GM18526 (cell line): ENCODE measurements around the gene TDRD5.

ENCODE experiments used
- POLR2A ChIP-seq: IDR thresholded peaks from 3 replicates; pipeline ENCODE4 v1.6.1; 2011; ENCODE audit not compliant: insufficient read length; ENCODE audit errors: extremely low read depth

TDRD5 gene

DNA sequence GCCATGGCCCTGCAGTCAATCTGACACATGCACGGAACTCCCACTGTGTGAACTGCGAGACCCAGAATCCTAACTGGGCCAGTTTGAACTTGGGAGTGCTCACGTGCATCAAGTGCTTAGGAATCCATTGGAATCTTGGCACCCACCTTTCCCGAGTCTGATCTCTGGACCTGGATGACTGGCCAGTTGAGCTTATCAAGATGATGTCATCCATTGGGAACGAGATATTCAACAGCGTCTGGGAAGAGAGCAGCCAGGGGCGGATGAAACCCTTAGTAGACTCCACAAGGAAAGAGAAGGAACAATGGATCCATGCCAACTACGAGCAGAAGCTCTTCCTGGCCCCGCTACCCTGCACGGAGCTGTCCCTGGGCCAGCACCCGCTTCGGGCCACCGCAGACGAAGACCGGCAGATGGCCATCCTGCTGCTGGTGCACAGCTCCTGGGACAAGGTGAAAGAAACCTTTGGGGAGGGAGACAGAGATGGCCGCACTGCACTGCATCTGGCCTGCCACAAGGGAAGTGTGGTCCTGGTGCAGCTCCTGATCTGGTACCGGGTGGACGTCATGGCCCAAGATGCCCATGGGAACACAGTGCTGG, 3.1 kb upstream of the TDRD5 start:
- no peak for TF ChIP-seq POLR2A

DNA sequence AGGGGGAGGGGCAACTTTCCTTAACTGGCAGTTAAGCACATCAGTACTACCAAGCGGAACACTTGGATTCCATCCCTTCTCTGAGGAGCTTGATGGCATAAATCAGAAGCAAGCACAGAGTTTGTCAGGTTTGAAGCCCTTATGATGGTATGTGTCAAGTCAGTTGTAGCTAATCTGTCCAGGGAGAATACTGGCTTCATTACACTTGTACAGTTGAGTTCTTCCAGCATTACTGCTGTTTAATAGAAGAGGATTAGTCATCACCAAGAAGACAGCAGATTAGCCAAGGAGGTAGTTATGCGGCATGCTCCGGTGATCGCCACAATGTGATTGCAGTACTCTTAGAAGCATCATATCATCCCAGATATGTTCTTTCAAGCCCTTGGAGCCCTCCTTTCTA, 2.1 kb upstream of the TDRD5 start:
- TF ChIP-seq POLR2A: no peak

DNA sequence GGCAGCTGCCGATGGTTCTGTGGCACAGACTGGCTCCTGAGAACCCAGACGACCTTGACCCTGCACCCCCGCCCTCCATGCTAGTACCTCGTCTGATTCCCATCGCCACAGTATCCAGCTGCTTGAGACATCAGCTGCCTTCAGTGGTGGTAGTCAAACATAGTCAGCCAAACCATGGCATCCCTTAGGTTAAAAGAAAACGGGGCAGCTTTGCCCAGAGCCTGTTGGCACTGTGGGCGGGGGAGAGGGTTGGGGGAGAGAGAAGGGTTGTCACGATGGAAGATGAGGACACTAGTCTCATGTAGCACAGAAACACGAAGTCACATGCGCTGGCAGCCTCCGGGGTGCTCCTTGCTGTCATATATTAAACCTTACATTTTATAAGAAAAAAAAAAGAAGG, 961 bp upstream of the TDRD5 start:
- no peak for TF ChIP-seq POLR2A

DNA sequence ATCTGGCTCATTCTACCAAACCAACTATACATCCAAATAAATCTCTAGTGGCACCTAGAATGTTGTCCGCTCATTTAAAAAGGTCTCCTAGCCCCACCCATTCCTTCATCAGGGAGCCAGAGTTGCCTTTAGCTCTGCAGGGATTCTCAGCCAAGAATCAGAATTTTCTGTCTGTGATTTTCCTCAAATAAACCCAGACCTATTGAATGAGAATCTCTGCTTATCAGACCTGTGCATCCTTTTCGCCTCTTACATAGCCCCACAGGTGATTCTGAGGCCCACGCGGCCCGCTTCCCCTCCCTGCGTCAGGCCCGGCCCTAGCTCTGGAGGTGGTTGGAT, 410 bp upstream of the TDRD5 start:
- TF ChIP-seq POLR2A: no peak

DNA sequence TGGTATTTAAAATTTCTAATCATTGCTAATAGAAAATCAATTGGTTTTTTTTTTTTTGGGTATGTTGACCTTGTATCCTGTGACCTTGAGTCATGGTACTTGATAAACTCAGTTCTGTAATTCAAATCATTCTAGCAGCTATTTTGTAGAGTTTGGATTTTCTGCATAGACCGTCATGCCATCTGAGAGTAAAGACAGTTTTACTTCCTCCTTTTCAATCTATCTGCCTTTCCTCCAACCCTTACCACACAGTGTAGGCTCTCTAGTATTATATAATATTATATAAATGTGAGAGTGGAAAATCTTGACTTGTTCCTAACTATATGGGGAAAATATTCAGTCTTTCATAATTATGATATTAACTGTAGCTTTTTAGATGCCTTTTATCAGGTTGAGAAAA, 7.0 kb downstream of the TDRD5 start:
- no peak for TF ChIP-seq POLR2A

DNA sequence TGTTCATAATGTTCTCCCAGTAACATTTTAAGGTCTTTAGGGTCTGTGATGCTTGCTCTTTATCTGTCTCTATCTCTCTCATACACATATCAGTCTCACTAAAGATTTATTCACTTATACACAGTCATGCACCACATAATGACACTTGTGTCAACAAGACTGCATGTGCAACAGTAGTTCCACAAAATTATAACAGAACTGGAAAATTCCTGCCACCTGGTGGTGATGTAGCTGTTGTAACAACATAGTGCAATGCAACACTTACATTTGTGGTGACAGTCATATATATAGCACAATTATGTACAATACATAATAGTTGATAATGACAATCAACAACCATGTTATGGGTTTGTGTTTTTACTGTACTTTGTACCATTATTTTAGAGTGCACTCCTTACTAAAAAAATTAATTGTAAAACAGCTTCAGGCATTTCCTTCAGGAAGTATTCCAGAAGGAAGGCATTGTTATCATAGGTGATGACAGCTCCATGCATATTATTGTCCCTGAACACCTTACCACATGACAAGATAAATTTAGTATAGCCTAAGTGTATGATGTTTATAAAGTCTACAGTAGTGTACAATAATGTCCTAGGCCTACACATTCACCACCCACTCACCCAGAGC, 8.1 kb downstream of the TDRD5 start:
- no peak for TF ChIP-seq POLR2A

DNA sequence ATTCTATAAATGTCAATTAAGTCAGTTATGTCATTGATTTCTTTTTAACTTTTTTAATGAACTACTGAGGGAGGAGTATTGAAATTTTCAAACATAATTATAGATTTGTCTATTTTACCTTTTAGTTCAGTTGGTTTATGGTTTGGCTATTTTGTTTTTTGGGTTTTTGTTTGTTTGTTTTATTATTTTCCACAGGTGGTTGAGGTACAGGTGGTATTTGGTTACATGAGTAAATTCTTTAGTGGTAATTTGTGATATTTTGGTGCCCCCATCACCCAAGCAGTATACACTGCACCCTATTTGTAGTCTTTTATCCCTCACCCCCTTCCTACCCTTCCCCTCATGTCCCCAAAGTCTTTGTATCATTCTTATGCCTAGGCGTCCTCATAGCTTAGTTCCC, 9.5 kb downstream of the TDRD5 start:
- no peak for TF ChIP-seq POLR2A

DNA sequence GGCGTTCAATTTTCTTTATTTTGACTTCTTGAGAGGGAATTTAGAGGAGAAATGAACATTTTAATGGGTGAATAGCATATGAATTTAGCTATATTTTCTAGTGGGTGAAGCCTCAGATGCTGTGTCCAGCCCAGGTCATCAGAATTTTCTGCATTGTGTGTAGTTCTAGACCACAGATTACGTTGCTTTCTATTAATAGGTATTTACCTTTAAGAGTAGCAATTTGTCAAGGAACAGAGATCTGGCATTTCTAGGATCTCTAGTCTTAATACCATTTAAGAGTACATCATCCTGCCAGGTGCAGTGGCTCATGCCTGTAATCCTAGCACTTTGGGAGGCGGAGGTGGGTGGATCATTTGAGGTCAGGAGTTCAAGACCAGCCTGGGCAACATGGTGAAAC, 20.7 kb downstream of the TDRD5 start:
- no peak for TF ChIP-seq POLR2A

DNA sequence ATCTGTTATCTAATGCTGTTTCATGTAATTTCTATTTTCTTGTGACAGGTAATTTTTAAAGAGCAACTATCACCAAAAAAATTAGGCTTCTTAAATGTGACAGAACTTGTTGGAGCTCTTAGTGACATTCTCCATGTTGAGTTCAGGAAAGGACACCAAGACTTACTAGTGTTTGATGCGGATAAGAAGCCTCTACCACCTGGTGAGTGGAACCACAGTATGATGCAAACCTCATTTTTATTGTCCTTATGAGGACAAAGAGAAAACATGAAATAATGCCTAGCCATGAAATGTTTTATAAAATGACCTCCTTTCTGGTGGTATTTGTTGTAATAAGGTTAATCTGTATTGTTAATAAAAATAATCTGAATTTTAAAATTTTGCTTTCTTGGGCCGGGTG, 39.1 kb downstream of the TDRD5 start:
- TF ChIP-seq POLR2A: no peak

DNA sequence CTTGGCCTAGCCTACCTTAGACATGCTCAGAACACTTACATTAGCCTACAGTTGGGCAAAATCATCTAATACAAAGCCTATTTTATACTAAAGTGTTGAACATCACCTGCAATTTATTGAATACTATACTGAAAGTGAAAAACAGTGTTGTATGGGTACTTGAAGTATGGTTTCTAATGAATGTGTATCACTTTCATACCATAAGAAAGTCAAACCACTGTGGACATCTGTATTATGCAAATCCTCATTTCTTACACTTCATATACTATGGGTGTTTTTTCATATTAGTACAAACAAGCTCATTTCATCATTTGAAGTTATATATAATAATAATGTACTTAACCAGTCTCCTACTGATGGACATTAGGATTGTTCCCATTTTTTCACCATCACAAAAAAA, 41.2 kb downstream of the TDRD5 start:
- TF ChIP-seq POLR2A: no peak

DNA sequence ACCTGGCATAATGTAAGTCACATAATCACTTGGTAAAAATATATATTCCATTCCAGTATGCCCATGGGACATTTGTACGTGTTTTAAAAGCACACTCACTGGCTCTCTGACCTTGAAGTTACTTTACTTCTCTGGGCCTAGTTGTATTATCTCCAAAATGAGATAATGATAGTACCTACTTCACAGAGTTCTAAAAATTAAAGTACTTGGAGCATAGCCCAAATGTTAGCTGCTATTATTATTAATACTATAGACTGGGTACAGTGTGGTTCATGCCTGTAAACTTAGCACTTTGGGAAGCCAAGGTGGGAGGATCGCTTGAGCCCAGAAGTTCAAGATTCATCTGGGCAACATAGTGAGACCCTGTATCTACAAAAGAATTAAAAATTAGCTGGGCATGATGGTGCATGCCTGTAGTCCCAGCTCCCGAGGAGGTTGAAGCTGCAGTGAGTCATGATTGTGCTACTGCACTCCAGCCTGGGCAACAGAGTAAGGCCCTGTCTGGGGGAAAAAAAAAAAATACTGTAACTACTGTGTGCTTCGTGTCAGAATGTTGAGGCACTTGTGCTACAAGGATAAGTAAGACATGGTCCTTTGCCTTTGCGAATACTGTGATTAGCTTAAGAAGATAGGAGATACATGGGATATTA, 45.7 kb downstream of the TDRD5 start:
- no peak for TF ChIP-seq POLR2A

DNA sequence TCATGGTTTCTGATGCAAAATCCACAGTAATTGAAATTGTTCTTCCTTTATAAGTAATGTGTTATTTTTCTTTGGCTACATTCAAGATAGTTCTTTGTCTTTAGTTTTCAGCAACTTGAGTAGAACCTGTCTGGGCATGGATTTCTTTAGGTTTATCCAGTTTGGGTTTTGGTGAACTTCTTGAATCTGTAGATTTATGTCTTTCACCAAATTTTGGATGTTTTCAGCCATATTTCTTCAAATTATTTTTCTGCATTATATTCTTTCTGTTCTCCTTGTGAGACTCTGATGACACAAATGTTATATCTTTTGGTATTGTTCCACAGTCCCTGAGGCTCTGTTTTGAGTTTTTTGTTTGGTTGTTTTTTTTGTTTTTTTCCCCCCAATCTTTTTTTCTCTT, 69.4 kb downstream of the TDRD5 start:
- no peak for TF ChIP-seq POLR2A

DNA sequence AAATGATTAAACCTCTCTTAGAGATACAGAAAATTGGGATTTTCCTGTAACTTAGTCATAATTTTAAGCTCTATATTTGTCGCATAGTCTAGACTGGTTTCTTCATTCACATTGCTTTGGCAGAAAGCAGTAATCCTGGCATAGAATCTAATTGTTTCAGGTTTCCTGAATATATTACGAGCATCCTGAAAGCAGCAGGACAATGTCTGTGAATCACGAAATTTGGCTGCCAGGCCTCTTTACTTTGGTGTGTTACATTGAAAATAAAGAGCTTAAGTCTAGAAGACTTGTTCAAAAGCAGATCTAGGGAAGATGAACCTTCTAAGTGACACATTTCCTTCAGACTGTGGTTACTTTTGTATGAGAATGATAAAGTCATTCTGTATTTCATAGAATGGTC, 72.2 kb downstream of the TDRD5 start:
- no peak for TF ChIP-seq POLR2A

DNA sequence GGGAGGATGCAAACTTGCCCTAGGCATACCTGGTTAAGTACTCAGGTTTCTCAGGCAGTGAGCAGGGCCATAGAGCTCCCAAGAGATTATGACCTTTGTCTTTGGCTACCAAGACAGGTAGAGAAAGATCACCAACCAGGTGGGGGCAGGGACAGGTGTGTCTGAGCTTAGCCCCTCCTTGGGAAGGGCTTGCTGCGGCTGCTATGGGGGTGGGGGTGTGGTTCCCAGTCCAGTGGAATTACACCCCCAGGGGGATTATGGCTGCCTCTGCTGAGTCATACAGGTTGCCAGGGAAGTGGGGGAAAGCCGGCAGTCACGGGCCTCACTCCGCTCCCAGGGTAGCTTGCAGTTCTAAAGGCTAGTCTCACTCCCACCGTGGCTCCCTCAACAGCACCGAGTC, 86.2 kb downstream of the TDRD5 start:
- no peak for TF ChIP-seq POLR2A

DNA sequence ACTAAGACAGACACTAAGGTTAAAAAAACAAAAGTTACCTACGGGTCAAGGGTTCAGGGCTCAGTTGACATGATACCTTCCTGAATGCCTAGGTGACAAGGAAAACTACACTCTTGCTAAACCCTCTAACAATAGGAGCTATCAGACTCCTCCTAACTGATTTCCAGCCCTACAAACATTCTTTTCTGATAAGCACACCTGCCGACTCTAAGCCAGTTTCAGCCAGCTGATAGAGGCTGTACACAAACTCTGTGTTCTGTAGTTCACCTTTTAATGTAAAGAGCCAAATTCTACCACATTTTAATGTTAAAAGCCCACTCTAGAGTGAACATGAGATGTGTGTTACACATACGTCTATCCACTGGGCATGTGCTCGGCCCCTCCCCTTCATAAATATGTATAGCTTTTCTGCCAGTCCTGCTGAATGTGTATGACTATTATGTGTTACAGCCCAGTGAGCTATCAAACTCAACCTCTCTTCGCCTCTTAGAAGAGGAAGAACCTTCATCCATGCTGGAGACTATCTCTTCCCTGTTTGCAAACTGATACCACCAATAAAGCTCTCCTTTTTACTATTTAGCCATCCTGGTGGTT, 111.4 kb downstream of the TDRD5 start:
- no peak for TF ChIP-seq POLR2A

DNA sequence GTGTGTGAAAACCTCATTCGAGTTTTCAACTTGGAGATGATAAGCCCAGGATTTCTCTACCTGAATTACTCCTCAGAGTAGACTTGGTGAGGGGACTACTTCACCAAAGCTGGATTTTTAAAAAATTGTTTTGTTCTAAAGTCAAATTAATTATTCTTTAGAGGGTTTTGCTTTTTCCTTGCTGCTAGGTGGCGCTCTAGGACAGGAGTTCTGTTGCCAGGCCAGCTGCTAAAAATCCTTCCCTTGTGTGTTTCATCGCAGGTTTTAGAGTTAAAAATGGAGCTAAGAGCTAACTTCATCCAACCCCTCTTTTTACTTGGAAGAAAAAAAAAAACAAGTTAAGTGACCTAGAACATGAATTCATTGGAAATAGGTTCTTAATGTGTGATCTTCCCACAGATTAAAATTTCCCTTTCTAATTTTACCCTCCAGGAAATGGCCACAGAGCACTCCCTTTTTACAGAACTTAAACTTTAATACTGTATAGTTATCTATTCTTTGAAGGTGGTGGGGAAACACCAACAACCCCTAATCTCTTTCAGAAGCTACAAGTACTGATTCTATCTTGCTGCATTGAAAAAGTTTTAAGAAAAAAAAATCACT, 114.8 kb downstream of the TDRD5 start:
- no peak for TF ChIP-seq POLR2A
